HepG2 (cell line): ENCODE data around the gene LAMB2. TPM values are rescaled to one million over a fixed set of nuclear protein-coding genes. Genes with fewer than 3 reads are reported as not detected.

Experiments used
- AHR ChIP-seq: IDR thresholded peaks from 2 replicates; pipeline ENCODE4 v1.6.1; 2018; ENCODE audit warnings: missing genetic modification reagents, missing compliant biosample characterization
- NCOA2 ChIP-seq: sonication (generic); formaldehyde crosslinking; IDR thresholded peaks from 2 replicates; pipeline ENCODE4 v1.8.0; 2022; ENCODE audit warnings: inconsistent platforms
- PAF1 ChIP-seq: IDR thresholded peaks from 2 replicates; pipeline ENCODE4 v1.6.1; 2016; ENCODE audit warnings: missing genetic modification reagents, missing compliant biosample characterization
- PHF8 ChIP-seq: sonication (generic); formaldehyde crosslinking; IDR thresholded peaks from 2 replicates; pipeline ENCODE4 v1.5.0; 2020; ENCODE audit warnings: missing genetic modification reagents
- PPARG ChIP-seq: conservative IDR thresholded peaks from 2 replicates; pipeline ENCODE4 v1.6.1; 2016; ENCODE audit warnings: missing biosample characterization, missing genetic modification reagents
- TMF1 ChIP-seq: sonication (generic); formaldehyde crosslinking; IDR thresholded peaks from 2 replicates; pipeline ENCODE4 v1.8.1; 2022; ENCODE audit warnings: low read depth, missing genetic modification reagents
- ZBTB21 ChIP-seq: sonication (generic); formaldehyde crosslinking; IDR thresholded peaks from 2 replicates; pipeline ENCODE4 v1.4.0; 2020; ENCODE audit warnings: missing genetic modification reagents
- ZC3H4 ChIP-seq: sonication (generic); formaldehyde crosslinking; IDR thresholded peaks from 2 replicates; pipeline ENCODE4 v1.4.0; 2020; ENCODE audit warnings: missing genetic modification reagents, borderline replicate concordance
- ZNF333 ChIP-seq: sonication (generic); formaldehyde crosslinking; IDR thresholded peaks from 2 replicates; pipeline ENCODE4 v1.4.0; 2020; ENCODE audit warnings: mild to moderate bottlenecking, missing genetic modification reagents, borderline replicate concordance
- ZNF441 ChIP-seq: sonication (generic); formaldehyde crosslinking; IDR thresholded peaks from 2 replicates; pipeline ENCODE4 v1.7.0; 2021; ENCODE audit warnings: missing genetic modification reagents, borderline replicate concordance
- ZNF75D ChIP-seq: sonication (generic); formaldehyde crosslinking; IDR thresholded peaks from 2 replicates; pipeline ENCODE4 v1.8.1; 2023; ENCODE audit warnings: missing genetic modification reagents, mild to moderate bottlenecking, borderline replicate concordance
- ZNF816 ChIP-seq: sonication (generic); formaldehyde crosslinking; IDR thresholded peaks from 2 replicates; pipeline ENCODE4 v1.8.0; 2022; ENCODE audit warnings: missing genetic modification reagents, mild to moderate bottlenecking, borderline replicate concordance
- polyA plus RNA-seq, 8 experiments: library from polyadenylated mRNA; depleted of rRNA in 3 of 8; stranded (reverse) in 7 of 8; unstranded in 1 of 8; fragments of >200 nt; fragmentation: Illumina TruSeq in 4 of 8; extraction: Trizol in 4 of 8; gene quantifications; 2 replicates each; pipeline versions ENCODE4 v1.2.1 to v1.2.3, GENCODE V29; 2011 to 2016; ENCODE audit warnings: low read depth in 4 of 8, missing spikeins in 1 of 8, mixed read lengths in 1 of 8; ENCODE audit not compliant: insufficient read depth in 1 of 8
- total RNA-seq, 5 experiments: library from RNA; depleted of rRNA; stranded (reverse); fragments of >200 nt; fragmentation: Illumina TruSeq; extraction: Trizol; gene quantifications; 2 replicates each; pipeline ENCODE4 v1.2.3, GENCODE V29; 2016; ENCODE audit warnings: low read depth in 1 of 5
- TF ChIP-seq, protein P1 (sequence below): IDR thresholded peaks from 2 replicates; pipeline ENCODE4 v1.6.1; 2016; ENCODE audit warnings: low read depth, missing genetic modification reagents, missing compliant biosample characterization
- TF ChIP-seq, protein P2 (sequence below): sonication (generic); formaldehyde crosslinking; IDR thresholded peaks from 2 replicates; pipeline ENCODE4 v1.4.0; 2020; ENCODE audit warnings: mild to moderate bottlenecking, missing genetic modification reagents, borderline replicate concordance
- TF ChIP-seq, protein P3 (sequence below): IDR thresholded peaks from 2 replicates; pipeline ENCODE4 v1.4.0; 2020; ENCODE audit warnings: mild to moderate bottlenecking, missing genetic modification reagents
- TF ChIP-seq, protein P4 (sequence below): IDR thresholded peaks from 2 replicates; pipeline ENCODE4 v1.6.1; 2016; ENCODE audit warnings: control low read depth

The LAMB2 gene
- total and polyA plus RNA-seq, 2 of the 13 experiments (the other 11 are each of a cell fraction or from before 2014, with no cell fraction given), result 208 to 443 TPM

DNA sequence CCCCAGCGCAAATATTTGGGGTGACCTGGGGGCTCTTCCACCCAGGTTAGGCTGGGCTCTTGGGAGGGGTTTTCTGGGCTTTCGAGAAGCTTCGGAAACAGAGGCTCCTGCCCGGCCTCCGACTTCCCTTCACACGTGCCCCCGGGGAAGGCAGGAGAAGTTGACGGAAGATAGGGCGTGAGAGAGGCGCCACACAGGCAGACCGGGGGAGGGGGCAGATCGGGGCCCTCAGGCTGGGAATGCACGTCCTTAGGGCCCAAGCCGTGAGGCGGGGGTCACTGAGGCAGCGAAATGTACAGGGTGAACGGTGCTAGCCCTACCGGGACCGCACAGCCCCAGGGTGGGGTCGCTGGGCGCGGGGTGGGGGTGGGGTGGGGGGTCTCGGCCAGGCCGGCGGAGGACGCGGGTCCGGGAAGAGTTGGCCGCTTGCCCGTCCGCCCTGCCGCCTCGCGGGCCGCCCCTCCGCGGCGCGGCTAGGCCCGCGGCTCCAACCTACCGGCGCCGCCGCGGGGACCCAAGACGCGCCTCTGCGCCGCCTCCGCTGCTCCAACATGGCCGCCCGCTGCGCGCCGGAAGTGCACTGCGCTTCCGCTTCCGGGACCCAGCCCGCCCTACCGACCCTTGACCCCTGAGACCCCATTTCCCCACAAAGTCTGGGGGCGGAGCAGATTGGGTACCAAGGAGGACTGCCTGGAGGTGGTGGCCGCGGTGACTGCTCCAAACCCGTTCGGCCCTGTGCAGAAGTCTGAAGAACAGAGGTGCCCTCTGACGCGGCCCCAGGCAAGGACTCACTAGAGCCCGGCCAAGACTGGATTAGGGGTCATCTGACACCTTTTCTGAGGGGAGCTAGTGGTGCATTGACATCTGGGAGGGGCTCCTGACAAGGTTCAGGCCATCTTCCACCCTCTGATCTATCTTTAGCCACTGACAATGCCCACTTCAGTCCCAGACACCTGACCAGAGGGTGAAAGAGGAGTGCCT, 33.2 kb upstream of the LAMB2 start, which contains the start of gene CCDC71 (continued):
- TF ChIP-seq PPARG (CRISPR knock-in tag) (0 out of 2 replicates have a peak, but pooled peaks have one; percentile 9), ZNF333 (CRISPR knock-in tag) (no peak), ZBTB21 (CRISPR knock-in tag) (no peak), PAF1 (CRISPR knock-in tag) (no peak), AHR (CRISPR knock-in tag) (no peak), ZNF816 (no peak), NCOA2 (no peak), TMF1 (no peak), ZNF75D (CRISPR knock-in tag) (no peak), ZC3H4 (CRISPR knock-in tag) (no peak), PHF8 (CRISPR knock-in tag) (peak; percentile 72), ZNF441 (CRISPR knock-in tag) (no peak; the same call in 1 of the 2 replicates)
- TF ChIP-seq, protein P1, sequence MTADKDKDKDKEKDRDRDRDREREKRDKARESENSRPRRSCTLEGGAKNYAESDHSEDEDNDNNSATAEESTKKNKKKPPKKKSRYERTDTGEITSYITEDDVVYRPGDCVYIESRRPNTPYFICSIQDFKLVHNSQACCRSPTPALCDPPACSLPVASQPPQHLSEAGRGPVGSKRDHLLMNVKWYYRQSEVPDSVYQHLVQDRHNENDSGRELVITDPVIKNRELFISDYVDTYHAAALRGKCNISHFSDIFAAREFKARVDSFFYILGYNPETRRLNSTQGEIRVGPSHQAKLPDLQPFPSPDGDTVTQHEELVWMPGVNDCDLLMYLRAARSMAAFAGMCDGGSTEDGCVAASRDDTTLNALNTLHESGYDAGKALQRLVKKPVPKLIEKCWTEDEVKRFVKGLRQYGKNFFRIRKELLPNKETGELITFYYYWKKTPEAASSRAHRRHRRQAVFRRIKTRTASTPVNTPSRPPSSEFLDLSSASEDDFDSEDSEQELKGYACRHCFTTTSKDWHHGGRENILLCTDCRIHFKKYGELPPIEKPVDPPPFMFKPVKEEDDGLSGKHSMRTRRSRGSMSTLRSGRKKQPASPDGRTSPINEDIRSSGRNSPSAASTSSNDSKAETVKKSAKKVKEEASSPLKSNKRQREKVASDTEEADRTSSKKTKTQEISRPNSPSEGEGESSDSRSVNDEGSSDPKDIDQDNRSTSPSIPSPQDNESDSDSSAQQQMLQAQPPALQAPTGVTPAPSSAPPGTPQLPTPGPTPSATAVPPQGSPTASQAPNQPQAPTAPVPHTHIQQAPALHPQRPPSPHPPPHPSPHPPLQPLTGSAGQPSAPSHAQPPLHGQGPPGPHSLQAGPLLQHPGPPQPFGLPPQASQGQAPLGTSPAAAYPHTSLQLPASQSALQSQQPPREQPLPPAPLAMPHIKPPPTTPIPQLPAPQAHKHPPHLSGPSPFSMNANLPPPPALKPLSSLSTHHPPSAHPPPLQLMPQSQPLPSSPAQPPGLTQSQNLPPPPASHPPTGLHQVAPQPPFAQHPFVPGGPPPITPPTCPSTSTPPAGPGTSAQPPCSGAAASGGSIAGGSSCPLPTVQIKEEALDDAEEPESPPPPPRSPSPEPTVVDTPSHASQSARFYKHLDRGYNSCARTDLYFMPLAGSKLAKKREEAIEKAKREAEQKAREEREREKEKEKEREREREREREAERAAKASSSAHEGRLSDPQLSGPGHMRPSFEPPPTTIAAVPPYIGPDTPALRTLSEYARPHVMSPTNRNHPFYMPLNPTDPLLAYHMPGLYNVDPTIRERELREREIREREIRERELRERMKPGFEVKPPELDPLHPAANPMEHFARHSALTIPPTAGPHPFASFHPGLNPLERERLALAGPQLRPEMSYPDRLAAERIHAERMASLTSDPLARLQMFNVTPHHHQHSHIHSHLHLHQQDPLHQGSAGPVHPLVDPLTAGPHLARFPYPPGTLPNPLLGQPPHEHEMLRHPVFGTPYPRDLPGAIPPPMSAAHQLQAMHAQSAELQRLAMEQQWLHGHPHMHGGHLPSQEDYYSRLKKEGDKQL (CRISPR knock-in tag), result no peak
- TF ChIP-seq, protein P2, sequence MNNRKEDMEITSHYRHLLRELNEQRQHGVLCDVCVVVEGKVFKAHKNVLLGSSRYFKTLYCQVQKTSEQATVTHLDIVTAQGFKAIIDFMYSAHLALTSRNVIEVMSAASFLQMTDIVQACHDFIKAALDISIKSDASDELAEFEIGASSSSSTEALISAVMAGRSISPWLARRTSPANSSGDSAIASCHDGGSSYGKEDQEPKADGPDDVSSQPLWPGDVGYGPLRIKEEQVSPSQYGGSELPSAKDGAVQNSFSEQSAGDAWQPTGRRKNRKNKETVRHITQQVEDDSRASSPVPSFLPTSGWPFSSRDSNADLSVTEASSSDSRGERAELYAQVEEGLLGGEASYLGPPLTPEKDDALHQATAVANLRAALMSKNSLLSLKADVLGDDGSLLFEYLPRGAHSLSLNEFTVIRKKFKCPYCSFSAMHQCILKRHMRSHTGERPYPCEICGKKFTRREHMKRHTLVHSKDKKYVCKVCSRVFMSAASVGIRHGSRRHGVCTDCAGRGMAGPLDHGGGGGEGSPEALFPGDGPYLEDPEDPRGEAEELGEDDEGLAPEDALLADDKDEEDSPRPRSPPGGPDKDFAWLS, result peak; percentile 97
- TF ChIP-seq, protein P3, sequence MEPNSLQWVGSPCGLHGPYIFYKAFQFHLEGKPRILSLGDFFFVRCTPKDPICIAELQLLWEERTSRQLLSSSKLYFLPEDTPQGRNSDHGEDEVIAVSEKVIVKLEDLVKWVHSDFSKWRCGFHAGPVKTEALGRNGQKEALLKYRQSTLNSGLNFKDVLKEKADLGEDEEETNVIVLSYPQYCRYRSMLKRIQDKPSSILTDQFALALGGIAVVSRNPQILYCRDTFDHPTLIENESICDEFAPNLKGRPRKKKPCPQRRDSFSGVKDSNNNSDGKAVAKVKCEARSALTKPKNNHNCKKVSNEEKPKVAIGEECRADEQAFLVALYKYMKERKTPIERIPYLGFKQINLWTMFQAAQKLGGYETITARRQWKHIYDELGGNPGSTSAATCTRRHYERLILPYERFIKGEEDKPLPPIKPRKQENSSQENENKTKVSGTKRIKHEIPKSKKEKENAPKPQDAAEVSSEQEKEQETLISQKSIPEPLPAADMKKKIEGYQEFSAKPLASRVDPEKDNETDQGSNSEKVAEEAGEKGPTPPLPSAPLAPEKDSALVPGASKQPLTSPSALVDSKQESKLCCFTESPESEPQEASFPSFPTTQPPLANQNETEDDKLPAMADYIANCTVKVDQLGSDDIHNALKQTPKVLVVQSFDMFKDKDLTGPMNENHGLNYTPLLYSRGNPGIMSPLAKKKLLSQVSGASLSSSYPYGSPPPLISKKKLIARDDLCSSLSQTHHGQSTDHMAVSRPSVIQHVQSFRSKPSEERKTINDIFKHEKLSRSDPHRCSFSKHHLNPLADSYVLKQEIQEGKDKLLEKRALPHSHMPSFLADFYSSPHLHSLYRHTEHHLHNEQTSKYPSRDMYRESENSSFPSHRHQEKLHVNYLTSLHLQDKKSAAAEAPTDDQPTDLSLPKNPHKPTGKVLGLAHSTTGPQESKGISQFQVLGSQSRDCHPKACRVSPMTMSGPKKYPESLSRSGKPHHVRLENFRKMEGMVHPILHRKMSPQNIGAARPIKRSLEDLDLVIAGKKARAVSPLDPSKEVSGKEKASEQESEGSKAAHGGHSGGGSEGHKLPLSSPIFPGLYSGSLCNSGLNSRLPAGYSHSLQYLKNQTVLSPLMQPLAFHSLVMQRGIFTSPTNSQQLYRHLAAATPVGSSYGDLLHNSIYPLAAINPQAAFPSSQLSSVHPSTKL (CRISPR knock-in tag), result peak; percentile 7; the same call in 1 of the 2 replicates
- TF ChIP-seq, protein P4, sequence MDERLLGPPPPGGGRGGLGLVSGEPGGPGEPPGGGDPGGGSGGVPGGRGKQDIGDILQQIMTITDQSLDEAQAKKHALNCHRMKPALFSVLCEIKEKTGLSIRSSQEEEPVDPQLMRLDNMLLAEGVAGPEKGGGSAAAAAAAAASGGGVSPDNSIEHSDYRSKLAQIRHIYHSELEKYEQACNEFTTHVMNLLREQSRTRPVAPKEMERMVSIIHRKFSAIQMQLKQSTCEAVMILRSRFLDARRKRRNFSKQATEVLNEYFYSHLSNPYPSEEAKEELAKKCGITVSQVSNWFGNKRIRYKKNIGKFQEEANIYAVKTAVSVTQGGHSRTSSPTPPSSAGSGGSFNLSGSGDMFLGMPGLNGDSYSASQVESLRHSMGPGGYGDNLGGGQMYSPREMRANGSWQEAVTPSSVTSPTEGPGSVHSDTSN (CRISPR knock-in tag), result no peak
